ENCODE measurements around the gene THBS4.
"Not testable (repeated sequence)": the region's sequence is repeated elsewhere in the genome, so short reads cannot be mapped to it uniquely, and the experiment has no call there.

The THBS4 gene

DNA sequence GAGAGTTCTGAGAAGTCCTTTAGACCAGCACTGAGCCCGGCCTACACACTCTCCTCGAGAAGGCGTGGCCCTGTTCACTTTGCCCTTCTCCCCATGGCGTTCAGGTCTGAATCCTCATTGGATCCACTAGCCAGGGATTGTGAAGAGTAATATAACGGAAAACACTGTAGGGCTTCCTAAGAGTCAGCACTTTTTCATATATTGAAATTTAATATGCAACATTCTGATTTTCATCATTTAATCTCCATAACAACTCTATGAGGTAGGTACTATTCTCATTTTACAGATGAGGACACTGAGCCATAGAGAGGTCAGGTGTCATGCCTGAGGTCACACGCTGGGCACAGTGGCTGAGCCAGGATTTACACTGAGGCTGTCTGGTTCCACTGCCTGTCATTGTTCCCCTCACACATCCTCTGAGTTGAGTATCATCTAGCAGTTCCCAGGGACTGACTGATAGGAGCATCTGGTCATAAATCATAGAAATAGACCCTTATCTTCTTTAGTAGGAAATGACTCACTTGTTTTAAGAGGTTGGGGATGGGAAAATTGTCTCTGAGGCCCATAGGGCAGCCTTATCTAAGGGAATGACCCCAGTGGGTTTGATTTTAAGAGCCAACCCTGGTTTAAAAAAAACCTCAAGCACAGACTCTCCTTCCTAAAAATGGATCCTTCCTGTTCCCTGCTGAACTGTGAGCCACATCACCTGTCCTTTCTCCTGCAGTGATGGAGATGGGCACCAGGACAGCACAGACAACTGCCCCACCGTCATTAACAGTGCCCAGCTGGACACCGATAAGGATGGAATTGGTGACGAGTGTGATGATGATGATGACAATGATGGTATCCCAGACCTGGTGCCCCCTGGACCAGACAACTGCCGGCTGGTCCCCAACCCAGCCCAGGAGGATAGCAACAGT lies 41.2 kb downstream of the THBS4 start:
- no peak for DNase-seq (ENCODE audit: low read depth in 2 of 2)

DNA sequence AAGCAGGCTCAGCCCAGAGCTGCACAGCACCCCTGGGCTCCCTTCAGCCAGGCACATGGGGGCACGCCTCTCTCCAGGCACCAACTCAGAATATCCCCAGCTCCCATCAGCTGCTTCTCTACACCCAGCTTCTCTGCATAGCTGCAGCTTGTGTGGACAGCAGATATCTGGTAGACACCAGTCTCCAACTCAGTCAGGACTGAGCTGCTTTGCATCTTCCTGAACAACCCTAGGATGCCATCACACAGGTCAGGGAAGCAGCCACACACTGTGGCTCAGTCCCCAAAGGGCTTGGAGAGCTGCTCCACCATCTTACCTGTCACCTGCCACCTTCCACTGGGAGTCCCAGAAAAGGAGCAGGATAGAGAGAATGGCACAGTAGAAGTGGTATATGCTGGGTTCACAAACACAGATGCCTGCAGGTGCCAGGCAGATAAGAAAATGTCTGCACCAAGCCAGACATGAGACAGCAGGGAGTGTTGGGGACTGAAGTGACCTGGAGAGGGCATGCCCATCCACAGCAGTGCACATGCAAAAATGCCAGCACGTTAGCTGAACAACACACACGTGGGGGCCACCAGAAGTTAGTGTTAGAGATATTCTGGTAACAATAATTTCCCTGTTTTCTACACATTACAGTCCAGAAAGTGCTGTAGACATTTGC lies 42.0 kb downstream of the THBS4 start:
- no peak for DNase-seq (ENCODE audit: low read depth in 2 of 2)

DNA sequence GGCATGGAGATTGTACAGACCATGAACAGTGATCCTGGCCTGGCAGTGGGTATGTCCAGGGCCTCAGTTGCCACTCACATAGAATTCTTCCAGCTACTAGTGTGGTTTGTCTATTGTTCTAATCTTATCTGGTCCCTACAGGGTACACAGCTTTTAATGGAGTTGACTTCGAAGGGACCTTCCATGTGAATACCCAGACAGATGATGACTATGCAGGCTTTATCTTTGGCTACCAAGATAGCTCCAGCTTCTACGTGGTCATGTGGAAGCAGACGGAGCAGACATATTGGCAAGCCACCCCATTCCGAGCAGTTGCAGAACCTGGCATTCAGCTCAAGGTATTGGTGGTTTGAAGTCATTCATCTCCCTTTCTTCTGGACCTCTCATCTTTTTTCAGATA lies 43.8 kb downstream of the THBS4 start:
- DNase-seq (ENCODE audit: low read depth in 2 of 2), result no peak

DNA sequence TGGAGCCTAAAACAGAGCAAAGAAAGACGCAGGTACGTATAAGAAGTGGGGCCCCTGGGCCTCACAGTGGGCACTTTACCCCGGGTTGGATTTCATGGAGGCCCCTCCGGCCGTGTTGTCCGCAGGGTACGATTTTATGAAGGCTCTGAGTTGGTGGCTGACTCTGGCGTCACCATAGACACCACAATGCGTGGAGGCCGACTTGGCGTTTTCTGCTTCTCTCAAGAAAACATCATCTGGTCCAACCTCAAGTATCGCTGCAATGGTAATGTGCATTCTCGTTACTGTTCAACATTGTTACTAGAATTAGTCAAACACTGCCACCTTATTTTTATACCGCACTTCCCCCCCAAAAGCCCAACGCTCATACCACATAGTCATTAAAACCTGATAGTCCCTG lies 47.1 kb downstream of the THBS4 start:
- no peak for DNase-seq (ENCODE audit: low read depth in 2 of 2)

DNA sequence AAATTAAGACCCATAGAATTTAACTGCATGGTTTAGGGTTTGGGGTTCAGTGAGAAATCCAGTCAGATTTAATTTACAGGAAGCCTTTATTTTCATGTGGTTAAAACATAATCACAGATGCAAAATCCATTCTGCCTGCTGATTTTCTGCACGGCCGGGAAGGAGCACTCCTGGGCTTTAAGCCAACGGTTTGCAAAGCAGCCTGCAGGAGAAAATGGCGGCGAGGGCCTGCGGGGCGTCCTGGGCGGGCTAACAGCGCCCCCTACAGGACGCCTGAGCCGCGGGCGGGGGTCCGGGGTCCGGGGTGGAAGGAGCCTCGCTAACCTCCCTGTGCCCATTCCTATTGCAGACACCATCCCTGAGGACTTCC lies 47.6 kb downstream of the THBS4 start:
- peak; percentile 51 to 56 for DNase-seq (ENCODE audit: low read depth in 2 of 2)

DNA sequence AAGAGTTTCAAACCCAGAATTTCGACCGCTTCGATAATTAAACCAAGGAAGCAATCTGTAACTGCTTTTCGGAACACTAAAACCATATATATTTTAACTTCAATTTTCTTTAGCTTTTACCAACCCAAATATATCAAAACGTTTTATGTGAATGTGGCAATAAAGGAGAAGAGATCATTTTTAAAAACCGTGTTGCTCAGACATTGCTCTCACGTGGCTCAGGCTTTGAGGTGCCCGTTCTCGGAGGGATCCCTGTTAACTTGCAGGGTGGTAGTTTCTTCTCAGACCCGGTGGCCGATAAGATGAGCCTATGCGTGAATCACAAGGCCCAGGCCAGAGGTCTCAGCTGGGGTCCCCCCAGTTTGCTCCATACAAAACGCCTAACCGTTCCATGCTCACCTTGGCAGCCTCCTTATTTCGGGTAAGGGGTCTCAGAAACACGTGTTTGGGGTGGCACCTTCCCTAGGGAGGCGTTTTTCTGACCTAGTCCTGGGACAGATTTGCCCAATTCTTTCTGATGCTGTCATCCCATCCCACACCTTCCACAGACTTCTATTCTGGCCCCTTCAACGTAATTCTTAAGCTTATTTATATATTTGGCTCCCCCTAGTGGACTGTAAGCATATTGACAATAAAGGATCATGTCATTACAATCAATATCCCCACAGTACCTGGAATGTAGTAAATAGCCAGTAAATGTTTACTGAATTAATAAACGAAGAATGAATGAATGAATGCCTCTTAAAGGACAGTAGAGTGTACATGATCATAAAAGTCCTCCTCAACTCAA lies 48.1 kb downstream of the THBS4 start:
- no peak for DNase-seq (ENCODE audit: low read depth in 2 of 2)

DNA sequence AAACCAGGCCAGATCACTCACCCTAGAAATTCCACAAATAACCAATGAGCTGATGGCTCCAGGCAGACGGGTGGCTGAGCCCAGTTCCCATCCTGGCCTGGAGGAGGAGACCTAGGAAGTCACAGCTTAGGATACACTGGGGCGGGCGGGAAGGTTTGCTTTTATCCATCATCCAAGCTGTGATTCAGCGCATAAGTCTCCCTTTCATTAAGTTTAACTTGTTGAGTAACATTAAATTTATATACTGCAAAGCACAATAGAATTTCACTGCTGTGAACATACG lies 55.7 kb downstream of the THBS4 start:
- no peak for DNase-seq (ENCODE audit: low read depth in 2 of 2)

DNA sequence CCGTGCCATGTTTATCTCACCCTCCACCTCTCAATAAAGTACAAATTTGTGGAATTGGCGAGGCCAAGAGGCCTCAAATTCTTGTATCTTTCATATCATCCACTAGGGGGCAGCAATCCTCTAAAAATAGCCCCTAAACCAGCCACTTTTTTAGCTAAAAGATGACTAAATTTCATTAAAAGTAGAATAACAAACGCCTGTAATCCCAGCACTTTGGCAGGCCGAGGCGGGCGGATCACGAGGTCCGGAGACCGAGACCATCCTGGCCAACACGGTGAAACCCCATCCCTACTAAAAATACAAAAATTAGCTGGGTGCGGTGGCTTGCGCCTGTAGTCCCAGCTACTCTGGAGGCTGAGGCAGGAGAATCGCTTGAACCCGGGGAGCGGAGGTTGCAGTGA lies 56.6 kb downstream of the THBS4 start:
- DNase-seq (ENCODE audit: low read depth in 2 of 2), result not testable (repeated sequence)

DNA sequence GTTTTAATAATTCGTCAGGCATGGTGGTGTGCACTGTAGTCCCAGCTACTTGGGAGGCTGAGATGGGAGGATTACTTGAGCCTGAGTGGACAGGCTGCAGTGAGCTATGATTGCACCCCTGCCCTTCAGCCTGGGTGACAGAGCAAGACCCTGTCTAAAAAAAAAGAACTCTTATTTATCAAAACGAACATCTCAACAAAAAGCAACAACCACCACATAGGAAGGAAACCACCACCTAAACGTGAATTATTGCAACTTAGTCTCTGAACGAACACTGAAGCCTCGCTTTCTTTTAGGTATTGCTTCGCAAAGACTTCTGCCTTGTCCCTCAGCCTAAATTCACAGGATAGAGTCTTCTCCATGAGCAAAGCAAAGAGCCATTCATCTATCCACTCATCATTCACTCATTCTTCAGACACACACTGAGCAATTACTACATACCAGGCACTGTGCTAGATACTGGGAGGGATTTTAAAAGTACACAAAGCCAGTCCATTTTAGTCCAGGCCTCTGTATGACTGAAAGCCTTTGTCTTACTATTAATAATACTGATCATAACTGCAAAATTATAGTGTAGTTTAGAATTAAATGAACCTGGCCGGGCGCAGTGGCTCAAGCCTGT lies 57.4 kb downstream of the THBS4 start:
- DNase-seq (ENCODE audit: low read depth in 2 of 2), result no peak

DNA sequence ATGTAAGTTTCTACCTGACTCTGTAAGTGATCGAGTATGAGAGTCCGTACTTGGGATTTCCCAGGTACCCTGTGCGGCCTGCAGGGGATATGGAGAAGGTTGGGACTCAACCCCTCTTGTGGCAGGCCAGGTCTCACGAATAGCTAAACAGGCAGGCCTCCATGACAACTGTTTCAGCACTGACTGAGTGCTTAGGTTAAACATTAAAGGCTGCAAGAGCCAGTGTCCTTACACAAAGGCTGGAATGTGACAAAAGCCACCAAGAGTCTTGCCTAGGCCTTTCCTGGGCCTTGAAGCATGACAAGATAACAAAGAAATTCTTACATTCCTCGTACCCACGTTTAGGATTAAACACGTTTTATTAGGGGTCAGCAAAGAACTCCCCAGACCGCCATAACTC lies 58.6 kb downstream of the THBS4 start:
- no peak for DNase-seq (ENCODE audit: low read depth in 2 of 2)

DNA sequence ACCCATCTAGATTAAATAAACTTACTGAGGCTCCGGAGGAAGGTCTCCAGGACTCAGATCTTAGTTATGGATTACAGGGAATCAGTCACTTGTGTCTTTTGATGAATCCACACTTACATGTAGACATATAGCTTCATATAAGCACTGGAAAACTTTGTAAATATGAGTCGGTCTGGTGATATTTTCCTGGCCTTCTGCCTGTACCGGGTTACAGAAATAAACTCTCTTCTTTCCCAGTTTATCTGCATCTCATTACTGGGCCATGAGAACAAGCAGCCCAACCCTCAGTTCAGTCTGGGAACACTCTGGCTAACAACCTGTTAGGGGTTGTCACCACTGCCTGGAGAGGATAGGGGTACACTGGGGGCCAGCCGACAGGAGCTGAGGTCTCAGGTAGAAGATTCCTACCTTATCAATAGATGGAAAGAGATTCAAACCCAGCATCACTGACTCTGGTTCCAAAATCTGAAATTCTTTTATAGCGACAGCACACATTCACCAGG lies 59.1 kb downstream of the THBS4 start:
- no peak for DNase-seq (ENCODE audit: low read depth in 2 of 2)

DNA sequence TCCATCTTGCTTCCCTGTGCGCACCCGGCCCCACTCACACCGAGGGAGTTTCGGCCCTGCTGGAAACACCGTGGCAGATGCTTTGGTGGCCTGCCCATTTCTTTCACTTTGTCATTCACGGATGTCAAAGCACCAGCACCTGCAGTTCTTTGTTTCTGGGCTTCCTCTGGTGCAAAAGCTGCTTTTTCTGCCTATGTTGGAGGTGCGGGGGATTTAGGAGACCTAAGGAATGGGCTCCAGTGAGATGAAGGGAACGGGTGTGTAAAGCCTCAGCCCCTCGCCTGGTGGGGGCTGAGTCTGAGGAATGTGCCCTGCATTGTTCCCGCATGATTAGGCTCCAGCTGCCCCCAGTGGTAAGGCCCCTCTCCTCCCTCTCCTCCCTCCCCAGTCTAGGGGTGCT lies 62.3 kb downstream of the THBS4 start:
- no peak for DNase-seq (ENCODE audit: low read depth in 2 of 2)

DNA sequence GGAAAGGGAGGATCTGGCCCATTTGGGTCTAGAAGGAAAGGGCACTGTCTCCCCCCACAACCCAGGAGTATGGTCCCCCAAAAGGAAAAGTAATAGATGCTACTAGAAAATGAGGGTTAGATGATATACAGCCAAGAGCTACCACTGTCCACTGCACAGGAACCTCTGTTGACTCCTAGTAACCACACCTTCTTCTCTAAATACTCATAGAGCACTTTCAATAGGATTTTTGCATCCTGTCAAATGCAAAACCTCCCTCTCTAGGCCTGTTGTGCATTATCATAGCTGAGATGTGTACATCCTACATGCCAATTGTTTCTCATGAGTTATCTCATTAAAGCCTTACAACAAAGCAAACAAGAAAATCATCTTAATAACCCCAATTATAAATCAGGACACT lies 66.8 kb downstream of the THBS4 start:
- no peak for DNase-seq (ENCODE audit: low read depth in 2 of 2)

DNA sequence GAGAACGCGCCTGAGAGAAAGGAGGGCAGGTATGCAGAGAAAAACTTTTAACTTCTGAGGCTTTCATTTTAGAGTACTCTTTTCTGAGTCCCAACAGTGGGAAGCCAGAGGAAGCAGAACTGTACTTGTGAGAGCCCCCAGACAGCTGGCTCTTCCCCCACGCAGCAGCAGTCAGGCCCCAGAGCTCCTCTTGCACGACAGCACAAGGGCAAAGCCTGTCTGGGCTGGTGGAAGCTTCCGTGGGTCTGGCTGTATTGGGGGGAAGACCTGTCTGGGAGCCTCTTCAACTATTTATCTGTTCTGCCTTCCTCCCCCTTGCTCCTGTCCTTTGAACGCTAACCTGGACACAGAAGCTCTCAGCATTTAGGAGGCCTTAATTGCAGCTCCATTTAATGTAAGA lies 68.2 kb downstream of the THBS4 start:
- DNase-seq (ENCODE audit: low read depth in 2 of 2), result no peak

DNA sequence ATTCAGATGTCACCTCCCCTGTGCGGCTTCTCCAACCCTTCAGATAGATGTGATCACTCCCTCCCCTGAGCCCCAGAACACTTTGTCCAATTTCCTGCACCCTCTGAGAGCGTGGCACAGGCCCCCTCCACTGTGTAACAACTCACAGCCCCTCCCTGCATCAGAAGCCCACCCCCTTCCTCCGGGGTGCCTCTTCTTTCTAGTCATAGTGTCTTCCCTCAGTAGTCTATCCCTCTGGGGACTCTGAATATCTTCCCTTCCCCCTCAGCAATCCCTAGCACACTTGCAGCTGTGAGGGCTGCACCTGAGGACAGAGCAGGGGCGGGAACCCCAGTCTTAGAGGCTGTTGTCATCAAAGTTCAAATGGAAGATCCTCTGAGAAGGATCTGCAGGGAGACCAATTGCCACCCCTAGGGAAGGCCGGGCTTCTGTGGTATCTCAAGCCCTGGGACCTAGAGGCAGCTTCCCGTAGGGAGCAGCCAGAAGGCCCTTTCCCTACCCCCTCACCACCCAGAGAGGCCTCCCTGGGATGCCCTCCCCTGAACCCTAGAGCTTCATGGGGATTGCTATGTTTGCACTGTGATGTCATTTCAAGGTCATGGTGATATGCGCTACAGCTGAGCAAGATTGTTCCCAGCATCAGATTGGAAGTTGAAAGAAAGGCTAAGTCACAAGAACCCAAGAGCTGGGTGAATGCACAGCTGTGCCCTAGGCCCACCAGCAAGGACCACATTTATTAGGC lies 70.7 kb downstream of the THBS4 start:
- DNase-seq (ENCODE audit: low read depth in 2 of 2), result no peak

DNA sequence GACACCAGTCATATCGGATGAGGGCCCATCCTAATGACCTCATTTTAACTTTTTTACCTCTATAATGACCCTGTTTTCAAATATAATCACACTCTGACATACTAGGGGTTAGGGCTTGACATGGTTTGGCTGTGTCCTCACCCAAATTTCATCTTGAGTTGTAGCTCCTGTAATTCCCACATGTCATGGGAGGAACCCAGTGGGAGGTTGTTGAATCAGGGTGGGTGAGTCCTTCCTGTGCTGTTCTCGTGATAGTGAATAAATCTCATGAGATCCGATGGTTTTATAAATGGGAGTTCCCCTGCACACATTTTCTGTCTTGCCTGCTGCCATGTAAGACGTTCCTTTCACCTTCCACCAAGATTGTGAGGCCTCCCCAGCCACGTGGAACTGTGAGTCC lies 71.8 kb downstream of the THBS4 start:
- no peak for DNase-seq (ENCODE audit: low read depth in 2 of 2)

DNA sequence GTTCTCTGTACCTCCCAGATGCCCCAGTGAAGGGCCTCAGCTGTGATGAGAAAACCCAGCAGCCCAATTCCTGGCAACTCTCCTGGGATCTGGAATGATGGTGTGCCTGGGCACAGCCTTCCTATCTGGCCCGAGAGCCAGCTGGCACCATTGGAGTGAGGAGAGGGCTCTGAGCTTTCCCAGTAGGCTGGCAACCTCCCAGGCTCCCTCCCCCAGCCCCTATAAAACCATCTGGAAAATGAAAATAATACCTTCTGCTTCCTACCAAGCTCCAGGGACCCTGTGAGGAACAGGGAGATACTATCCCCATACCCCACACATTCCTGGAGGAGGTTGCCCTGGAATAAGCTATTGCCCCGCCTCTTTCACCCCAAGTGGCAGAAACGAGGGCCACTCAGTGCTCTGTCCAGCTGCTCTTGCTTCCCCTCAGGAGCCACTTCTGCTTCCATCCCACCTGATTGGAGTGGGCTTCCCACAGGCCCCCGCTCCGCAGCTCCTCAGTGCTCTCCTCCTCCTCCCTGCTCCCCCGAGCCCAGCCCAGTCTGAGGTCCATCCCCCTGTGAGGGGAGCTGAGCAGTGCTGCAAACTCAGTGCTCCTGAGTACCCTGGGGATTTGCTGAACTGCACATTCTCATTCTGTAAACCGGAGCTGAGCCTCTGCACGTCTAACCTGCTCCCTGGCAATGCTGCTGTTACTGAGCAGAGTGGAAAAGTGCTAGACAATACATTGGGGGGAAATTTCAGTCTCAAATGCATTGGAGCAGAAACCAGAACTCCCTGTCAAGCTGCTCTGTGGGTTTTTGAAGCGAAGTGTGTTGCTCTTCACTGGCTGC lies 74.7 kb downstream of the THBS4 start:
- DNase-seq (ENCODE audit: low read depth in 2 of 2), result no peak

DNA sequence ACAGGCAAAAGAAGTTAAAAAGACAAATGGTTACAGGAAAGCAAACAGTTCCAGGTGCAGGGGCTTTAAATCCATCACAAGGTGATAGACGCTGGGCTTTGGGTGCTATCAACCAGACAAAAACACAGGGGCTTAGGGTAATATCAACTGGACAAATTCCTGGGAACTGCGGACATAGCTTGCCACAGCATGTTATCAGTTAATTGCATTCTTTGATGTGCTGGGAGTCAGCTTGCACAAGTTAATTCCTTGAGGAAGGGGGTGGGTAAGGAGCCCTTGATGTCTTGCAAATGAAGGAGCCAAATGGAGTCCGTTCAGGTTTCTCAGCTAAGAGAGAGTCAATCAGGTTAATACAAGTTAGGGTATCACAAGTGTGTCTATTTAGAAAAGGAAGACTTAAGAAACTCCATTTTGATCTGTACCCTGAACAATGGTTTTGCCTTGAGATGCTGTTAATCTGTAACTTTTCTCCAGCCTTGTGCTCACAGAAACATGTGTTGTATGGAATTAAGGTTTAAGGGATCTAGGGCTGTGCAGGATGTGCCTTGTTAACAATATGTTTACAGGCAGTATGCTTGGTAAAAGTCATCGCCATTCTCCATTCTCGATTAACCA lies 76.3 kb downstream of the THBS4 start:
- not testable (repeated sequence) for DNase-seq (ENCODE audit: low read depth in 2 of 2)

DNA sequence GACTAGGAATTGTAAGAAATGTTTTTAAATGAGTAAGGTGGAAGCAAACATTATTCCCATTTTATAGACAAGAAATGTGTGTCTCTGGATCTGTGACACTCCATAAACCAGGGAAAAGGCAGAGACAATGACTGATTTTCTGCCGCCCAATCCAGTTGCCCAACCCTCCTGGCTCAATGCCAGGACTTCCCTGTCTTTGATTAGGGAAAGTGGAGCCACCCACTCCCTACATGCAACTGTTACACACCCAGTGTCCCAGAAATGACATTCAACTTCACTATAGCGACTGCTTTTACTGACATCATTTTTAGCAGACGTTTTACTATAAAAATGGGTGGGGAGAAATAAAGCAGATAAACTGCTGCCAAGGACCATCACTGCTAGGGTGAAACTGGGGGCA lies 79.7 kb downstream of the THBS4 start:
- no peak for DNase-seq (ENCODE audit: low read depth in 2 of 2)

DNA sequence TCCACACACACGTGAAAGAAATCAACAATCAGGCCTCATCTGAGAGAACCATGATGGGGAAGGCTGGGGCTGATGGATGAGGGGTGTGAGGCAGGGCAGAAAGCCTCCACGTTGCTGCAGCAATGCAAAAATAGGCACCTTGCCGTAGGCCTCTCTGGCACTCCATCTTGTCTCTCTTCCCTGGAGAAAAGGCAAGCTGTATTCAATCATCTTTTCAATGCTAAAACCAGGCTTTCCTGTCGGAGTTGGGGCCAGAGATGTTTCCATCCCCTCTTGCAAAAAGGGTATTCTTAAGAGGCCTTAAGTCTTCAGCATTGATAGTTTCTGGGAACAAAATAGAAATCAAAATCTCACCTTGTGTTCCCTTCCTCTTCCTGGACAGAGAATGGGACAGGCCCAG lies 80.9 kb downstream of the THBS4 start:
- no peak for DNase-seq (ENCODE audit: low read depth in 2 of 2)
